ENCODE measurements around the gene TBC1D22A. TPM values are rescaled to one million over a fixed set of nuclear protein-coding genes. Genes with fewer than 3 reads are reported as not detected.

TBC1D22A gene
- total RNA-seq, 1 donor, result 17.7 TPM

DNA sequence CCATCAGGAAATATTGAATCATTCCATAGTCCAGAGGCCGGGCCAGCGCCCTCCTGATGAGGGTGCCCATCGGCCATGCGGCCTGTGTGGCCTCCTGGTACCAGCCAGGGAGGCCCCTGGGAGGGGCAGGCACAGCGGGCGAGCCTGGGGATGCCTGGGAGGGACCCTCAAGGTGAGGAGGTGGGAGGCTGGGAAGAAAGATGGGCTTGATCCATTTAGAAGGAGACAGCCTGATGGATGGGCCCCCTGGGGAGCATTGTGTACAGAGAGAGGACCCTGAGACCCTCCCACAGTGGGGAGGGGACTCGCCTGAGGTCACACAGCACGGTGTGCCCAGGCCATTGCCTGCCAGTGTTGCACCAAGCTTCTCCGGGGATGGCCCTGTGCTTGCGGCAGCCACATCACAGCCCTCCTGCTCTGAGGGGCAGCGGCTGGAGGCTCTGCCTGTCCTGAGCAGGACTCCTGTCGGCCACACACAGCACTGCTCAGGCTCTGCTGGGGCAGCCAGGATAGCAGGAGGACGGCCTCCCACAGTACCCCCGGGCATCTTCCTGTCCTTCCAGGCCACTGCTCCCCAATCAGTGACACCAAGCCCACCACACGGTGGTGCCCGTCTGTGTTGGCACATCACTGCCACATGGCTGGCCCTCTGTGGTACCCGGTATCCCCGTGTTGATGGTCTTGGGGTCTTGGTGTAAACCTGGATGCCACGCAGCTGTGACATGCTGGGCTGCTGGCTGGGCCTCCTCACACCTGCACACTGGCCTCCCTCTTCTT lies 290.0 kb downstream of the TBC1D22A start:
- TF ChIP-seq, protein P1, sequence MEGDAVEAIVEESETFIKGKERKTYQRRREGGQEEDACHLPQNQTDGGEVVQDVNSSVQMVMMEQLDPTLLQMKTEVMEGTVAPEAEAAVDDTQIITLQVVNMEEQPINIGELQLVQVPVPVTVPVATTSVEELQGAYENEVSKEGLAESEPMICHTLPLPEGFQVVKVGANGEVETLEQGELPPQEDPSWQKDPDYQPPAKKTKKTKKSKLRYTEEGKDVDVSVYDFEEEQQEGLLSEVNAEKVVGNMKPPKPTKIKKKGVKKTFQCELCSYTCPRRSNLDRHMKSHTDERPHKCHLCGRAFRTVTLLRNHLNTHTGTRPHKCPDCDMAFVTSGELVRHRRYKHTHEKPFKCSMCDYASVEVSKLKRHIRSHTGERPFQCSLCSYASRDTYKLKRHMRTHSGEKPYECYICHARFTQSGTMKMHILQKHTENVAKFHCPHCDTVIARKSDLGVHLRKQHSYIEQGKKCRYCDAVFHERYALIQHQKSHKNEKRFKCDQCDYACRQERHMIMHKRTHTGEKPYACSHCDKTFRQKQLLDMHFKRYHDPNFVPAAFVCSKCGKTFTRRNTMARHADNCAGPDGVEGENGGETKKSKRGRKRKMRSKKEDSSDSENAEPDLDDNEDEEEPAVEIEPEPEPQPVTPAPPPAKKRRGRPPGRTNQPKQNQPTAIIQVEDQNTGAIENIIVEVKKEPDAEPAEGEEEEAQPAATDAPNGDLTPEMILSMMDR (IDR thresholded peaks at IDR 0.05; ENCODE audit: extremely low read depth, low read depth, low read length), result no peak
- Histone ChIP-seq H3K9me3 (ENCODE audit: low read depth, low read length) (no peaks in the 10 kb centered on the region), H3K4me2 (ENCODE audit: insufficient read depth, low read length) (no peak overlapping the region), H3K4me3 (ENCODE audit: insufficient read depth, low read length) (no peak overlapping the region), H4K20me1 (ENCODE audit: insufficient read depth, low read length) (peaks cover 23% of the 10 kb centered on the region), H3K79me2 (ENCODE audit: insufficient read depth, low read length) (no peaks in the 10 kb centered on the region), H3K4me1 (ENCODE audit: insufficient read depth, low read length) (no peaks in the 10 kb centered on the region), H3K27me3 (ENCODE audit: insufficient read depth, low read length) (no peaks in the 10 kb centered on the region), H3K36me3 (ENCODE audit: insufficient read depth, low read length) (no peaks in the 10 kb centered on the region), H3K27ac (ENCODE audit: low read depth, low read length) (no peak overlapping the region), H2AFZ (ENCODE audit: low read length) (no peak overlapping the region)
- peak; percentile 61 for DNase-seq (ENCODE audit: insufficient read length, low spot score, missing footprints)

DNA sequence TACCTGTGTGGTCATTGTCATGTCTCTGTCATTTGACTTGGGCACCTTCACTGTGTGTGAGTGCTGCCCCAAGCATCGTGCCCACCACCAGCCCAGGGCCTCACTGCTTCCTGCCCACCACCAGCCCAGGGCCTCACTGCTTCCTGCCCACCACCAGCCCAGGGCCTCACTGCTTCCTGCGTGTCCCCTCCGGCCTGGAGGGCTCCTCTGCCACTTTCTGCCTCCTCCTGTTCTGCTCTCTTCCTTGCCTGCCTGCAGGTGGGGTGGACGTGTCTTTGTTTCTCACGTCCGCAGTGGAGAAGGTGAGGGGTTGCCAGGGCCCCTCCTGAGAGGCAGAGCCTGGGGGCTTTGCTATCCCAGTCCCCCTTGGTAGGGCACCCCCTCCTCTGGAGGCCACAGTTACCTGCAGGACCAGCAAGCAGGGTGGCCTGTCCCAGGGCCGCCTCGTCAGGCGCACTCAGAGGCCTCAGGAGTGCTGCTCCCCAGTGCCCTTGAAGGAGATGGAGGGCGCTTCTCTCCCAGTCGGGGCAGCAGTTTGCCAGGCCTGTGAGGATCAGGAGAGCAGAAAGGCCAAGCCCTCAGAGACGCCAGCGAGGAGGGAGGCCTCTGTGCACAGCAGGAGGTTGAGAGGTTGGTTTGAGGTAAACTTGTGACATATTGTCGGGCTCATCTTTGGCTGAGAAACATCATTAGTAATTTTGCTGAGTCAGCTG lies 290.7 kb downstream of the TBC1D22A start:
- H3K4me2 ChIP-seq (ENCODE audit: insufficient read depth, low read length), result no peak overlapping the region
- TF ChIP-seq, protein P1 (IDR thresholded peaks at IDR 0.05; ENCODE audit: extremely low read depth, low read depth, low read length), result no peak
- peak overlapping the region; percentile 33 for H3K27ac ChIP-seq (ENCODE audit: low read depth, low read length)

DNA sequence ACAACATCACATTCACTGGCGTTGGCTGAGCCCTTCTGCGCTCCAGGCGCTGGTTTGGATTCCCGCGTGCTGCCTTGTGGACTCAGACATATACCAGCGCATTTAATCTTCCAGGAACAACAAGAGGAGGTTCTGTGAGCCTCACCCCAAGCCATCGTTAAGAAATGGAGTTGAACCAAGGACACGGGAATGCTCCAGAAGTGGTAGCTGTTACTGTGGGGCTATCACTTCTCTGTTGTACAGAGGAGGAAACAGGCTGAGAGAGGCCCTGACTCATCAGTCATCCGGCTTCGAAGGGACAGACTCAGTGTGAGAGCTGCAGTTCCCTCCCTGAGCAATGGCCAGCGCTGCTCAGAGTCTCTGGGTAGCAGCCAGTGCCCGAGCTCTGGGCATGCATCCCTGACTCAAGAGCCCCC lies 291.3 kb downstream of the TBC1D22A start:
- Histone ChIP-seq H3K4me3 (ENCODE audit: insufficient read depth, low read length) (no peak overlapping the region), H3K9me3 (ENCODE audit: low read depth, low read length) (no peaks in the 10 kb centered on the region), H3K4me2 (ENCODE audit: insufficient read depth, low read length) (no peak overlapping the region), H4K20me1 (ENCODE audit: insufficient read depth, low read length) (peaks cover 20% of the 10 kb centered on the region), H3K79me2 (ENCODE audit: insufficient read depth, low read length) (no peaks in the 10 kb centered on the region), H3K4me1 (ENCODE audit: insufficient read depth, low read length) (no peaks in the 10 kb centered on the region), H3K27me3 (ENCODE audit: insufficient read depth, low read length) (no peaks in the 10 kb centered on the region), H3K36me3 (ENCODE audit: insufficient read depth, low read length) (no peaks in the 10 kb centered on the region), H3K27ac (ENCODE audit: low read depth, low read length) (peak overlapping the region; percentile 33), H2AFZ (ENCODE audit: low read length) (no peak overlapping the region)
- DNase-seq (ENCODE audit: insufficient read length, low spot score, missing footprints), result peak; percentile 95
- TF ChIP-seq, protein P1 (IDR thresholded peaks at IDR 0.05; ENCODE audit: extremely low read depth, low read depth, low read length), result no peak

More for the DNA sequence above, 290.7 kb downstream of the TBC1D22A start:
- Histone ChIP-seq H3K4me1 (ENCODE audit: insufficient read depth, low read length) (no peaks in the 10 kb centered on the region), H2AFZ (ENCODE audit: low read length) (no peak overlapping the region), H3K9me3 (ENCODE audit: low read depth, low read length) (no peaks in the 10 kb centered on the region), H3K36me3 (ENCODE audit: insufficient read depth, low read length) (no peaks in the 10 kb centered on the region), H3K27me3 (ENCODE audit: insufficient read depth, low read length) (no peaks in the 10 kb centered on the region), H3K4me3 (ENCODE audit: insufficient read depth, low read length) (no peak overlapping the region), H3K79me2 (ENCODE audit: insufficient read depth, low read length) (no peaks in the 10 kb centered on the region), H4K20me1 (ENCODE audit: insufficient read depth, low read length) (peaks cover 20% of the 10 kb centered on the region)
- DNase-seq (ENCODE audit: insufficient read length, low spot score, missing footprints), result peak; percentile 68

Measured in osteoblast (primary cell).